GM19035 (cell line): ENCODE results near the gene CCDC57.

ENCODE experiments used
- ATAC-seq: cut with Tn5 transposase; IDR thresholded peaks from one replicate; pipeline ENCODE4 v1.9.1; 2021; ENCODE audit not compliant: unreplicated experiment

CCDC57 gene

GRCh38 chr17:82096709-82097183, 115.9 kb downstream of the CCDC57 start:
- no peak for ATAC-seq

- ATAC-seq: no peak
Measured at GRCh38 chr17:82095777-82096708, 116.6 kb downstream of the CCDC57 start.

- ATAC-seq: no peak
Measured at GRCh38 chr17:82094931-82095776, 117.5 kb downstream of the CCDC57 start.

GRCh38 chr17:82092995-82093751, 119.5 kb downstream of the CCDC57 start:
- ATAC-seq: no peak

- no peak for ATAC-seq
Measured at GRCh38 chr17:82092628-82092994, 120.0 kb downstream of the CCDC57 start.

- ATAC-seq: no peak
Measured at GRCh38 chr17:82092094-82092586, 120.5 kb downstream of the CCDC57 start.

GRCh38 chr17:82091264-82092066, 121.2 kb downstream of the CCDC57 start:
- no peak for ATAC-seq

GRCh38 chr17:82090549-82091263, 121.9 kb downstream of the CCDC57 start:
- ATAC-seq: no peak

GRCh38 chr17:82089723-82090548, 122.7 kb downstream of the CCDC57 start:
- ATAC-seq: no peak

- ATAC-seq: no peak
Measured at GRCh38 chr17:82088838-82089722, 123.6 kb downstream of the CCDC57 start.

GRCh38 chr17:82087961-82088837, 124.4 kb downstream of the CCDC57 start:
- no peak for ATAC-seq

GRCh38 chr17:82086941-82087906, 125.4 kb downstream of the CCDC57 start:
- ATAC-seq: no peak

GRCh38 chr17:82085931-82086764, 126.5 kb downstream of the CCDC57 start:
- no peak for ATAC-seq

- no peak for ATAC-seq
Measured at GRCh38 chr17:82085031-82085861, 127.4 kb downstream of the CCDC57 start.
